T47D (cell line): Measurements from ENCODE around the gene SLC7A9.
"Not testable (repeated sequence)": the region's sequence is repeated elsewhere in the genome, so short reads cannot be mapped to it uniquely, and the experiment has no call there.

Source experiments
- DNase-seq, 2 experiments: peaks; one replicate each; pipeline versions ENCODE4 v3.0.0 to v3.0.0-alpha.2; 2011 to 2012; ENCODE audit warnings: low read depth in 1 of 2, low spot score in 1 of 2
- JUND ChIP-seq: IDR thresholded peaks from 2 replicates; pipeline ENCODE4 v1.6.1; 2012; ENCODE audit warnings: low read depth
- in situ Hi-C: cut with HindIII; loops from 2 replicates; pipeline ENCODE4 v1.10.0; 2016; ENCODE audit warnings: low sequenced_read_pairs, low pct_unique_long_range_greater_than_20kb

Gene SLC7A9

DNA sequence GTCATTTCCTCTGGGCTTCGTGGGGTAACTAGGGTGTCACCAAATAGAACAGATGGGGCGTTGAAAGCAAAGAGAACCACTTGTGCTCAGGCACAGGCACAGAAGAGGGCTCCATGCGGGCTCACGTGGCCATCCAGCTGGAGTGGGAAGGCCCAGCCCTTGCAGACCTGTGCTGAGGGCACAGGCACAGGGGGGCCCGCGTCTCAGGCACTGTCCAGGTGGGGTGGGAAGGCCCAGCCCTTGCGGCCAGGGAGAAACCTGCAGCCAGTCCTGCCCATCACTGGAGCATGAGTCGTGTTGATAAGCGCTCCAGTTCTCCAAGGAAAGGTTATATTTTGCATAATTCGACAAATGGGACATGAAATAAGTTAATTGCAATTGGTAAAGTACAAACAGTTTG, 57.5 kb downstream of the SLC7A9 start:
- DNase-seq = no peak
- TF ChIP-seq JUND = no peak
- in situ Hi-C loops = no loop called here

DNA sequence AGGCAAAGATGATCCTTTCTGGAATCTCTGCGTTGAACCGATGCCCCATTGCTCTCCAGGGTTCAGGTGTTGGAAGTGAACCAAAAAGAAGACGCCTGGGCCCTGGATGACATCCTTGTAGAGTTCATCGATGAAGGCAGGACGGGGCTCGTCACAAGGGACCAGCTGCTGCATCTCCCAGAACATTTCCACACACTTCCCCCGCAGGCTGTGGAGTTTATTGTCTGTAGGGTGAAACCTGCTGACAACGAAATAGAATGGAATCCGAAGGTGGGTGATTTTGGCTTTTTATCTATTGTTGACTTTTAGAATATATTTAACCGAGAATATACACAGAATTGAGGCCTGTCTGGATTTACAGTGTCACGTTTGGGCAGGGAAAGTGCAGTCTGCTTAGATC, 58.4 kb downstream of the SLC7A9 start:
- in situ Hi-C loops = no loop called here
- TF ChIP-seq JUND = no peak
- no peak for DNase-seq

DNA sequence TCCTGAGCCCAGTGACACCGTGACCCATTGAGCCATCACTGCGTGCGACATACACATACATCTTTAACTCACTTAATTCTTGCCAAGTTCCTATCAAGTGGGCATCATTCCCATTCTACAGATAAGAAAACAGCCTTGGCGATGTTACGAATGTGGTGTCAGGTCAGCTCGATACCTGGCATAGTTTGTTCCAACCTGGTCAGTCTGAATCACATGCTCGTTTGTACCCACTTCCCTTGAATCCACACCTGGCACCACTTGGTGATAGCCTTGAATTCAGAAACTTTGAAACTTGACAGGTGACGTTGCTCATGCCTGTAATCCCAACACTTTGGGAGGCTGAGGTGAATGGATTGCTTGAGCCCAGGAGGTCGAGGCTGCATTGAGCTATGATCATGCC, 59.1 kb downstream of the SLC7A9 start:
- no peak for TF ChIP-seq JUND
- in situ Hi-C loops = no loop called here

DNA sequence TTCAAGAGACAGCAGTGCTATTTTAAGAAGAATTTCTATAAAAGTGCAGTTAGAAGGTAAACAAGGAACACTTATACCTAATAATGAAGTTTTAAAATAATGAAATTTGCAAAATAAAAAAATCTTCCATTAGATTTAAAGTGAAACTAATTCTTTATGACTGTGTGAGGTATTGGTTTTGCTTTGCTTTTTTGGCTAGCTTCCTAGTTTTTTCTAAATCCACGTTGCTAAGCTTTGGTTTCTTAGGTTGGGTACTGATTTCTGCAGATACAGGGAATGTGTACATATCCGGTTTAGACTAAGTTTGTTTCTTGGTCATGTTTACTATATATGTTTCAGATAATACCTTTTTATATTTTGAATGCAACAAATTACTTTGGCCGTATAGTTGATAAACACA, 59.8 kb downstream of the SLC7A9 start:
- TF ChIP-seq JUND = no peak
- in situ Hi-C loops = no loop called here
- DNase-seq = no peak

More for the DNA sequence above, 59.1 kb downstream of the SLC7A9 start:
- DNase-seq = no peak

DNA sequence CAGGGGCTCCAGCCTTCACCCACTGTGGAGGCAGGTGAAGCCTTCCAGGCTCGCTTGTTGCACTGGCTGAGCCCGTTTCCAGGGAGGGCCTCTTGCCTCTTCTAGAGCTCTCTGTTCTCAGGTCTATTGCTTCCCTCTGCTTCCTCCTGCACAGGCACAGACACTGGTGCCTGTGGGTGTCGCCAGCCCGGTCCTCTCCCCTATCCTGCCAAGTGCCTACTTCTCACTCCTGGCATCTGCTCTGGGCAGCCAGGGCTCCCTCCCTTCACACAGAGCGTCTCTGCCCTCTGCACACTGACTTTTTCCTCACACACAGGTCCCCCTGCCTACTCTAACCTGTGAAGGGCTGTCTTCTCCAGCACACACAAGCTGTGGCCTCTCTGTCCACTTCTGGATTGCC, 60.3 kb downstream of the SLC7A9 start:
- DNase-seq = peak; percentile 21 to 53
- in situ Hi-C loops = no loop called here
- TF ChIP-seq JUND = no peak

DNA sequence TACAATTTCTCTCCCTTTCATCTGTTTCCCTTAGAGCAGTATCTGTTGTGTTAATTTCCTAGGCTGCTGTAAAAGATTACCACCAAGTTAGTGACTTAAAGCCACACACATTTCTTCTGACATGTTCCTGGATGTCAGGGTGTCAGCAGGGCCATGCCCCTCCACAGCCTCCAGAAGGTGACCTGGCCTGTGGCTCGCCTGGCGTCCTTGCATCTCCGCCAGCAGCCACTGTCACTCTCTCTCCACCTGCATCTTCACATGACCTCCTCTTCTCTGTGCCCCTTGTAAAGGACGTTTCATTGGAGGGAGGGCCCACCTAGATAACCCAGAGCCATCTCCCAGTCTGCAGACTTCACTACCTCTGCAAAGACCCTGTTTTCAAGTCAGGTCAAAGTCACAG, 61.3 kb downstream of the SLC7A9 start:
- in situ Hi-C loops = no loop called here

DNA sequence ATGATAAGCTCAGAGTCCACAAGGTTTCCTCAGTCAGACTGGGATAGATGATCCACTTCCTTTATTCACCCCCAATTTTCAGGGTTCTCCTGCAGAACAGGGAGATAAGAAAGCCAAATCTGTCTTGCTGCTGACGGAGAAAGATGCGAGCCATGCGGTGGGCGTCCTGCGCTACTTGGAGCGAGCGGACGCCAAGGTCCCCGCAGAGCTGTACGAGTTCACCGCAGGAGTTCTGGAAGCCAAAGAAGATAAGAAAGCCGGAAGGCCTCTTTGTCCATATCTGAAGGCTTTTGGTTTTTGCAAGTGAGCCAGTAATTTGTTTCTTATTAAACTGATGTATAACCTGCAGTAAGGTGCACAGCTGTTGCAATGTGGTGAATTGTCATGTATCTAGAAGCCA, 66.7 kb downstream of the SLC7A9 start:
- DNase-seq = no peak
- in situ Hi-C loops = no loop called here
- no peak for TF ChIP-seq JUND

More for the DNA sequence above, 61.3 kb downstream of the SLC7A9 start:
- TF ChIP-seq JUND = no peak
- no peak for DNase-seq

DNA sequence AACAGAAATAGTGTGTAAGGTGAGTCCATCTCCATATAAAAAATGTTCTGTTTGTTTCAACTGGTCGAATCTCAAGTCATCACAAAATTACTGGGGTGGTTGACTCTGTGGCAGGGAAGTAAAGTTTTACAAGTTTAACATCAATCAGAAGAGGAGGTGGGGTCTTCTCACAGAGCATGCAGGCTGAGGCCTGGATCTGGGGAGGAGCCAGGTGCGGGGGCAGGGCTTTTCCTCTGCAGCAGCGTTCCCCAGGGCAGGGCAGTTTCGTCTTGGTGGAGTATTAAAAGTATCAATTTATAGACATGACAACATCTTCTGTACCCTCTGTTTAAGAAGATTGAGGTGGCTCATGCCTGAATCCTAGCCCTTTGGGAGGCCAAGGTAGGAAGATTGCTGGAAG, 68.8 kb downstream of the SLC7A9 start:
- in situ Hi-C loops = no loop called here
- TF ChIP-seq JUND = no peak
- no peak for DNase-seq

DNA sequence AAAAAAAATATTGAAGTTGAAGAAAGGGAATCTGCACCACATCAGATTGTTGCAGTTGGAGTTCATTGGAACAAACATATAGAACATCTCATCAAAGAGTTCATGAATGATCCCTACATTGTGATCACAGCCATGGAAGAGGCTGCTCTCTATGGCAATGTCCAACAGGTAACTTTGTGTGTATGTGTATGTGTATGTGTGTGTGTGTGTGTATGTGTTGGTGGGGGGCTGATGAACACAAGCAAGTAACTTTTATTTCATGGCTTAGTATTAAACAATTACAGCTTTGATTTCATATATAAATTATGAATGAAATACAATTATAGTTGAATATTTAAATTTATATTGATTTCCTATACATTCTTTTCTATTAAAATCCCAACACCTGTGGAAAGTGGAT, 69.4 kb downstream of the SLC7A9 start:
- no peak for TF ChIP-seq JUND
- DNase-seq = no peak
- in situ Hi-C loops = no loop called here

DNA sequence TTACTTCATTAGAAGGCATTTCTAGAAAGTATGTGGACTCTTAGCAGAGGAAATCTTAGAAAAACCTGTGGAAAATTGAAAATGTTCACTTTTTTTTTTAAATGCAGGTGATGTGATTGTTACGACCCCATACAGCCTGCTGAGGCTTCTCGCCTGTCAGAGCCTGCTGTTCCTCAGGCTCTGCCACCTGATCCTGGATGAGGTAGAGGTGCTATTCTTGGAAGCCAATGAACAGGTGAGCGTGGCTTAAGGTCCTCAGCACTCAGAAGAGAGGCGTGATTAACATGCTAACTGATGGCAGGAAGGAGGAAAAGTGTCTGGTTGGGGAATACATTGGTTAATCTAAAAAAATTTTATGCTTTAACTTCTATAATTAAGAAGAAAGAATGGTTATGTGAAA, 71.4 kb downstream of the SLC7A9 start:
- no peak for TF ChIP-seq JUND
- in situ Hi-C loops = no loop called here
- peak in 1 of 2 experiments; percentile 6 for DNase-seq

DNA sequence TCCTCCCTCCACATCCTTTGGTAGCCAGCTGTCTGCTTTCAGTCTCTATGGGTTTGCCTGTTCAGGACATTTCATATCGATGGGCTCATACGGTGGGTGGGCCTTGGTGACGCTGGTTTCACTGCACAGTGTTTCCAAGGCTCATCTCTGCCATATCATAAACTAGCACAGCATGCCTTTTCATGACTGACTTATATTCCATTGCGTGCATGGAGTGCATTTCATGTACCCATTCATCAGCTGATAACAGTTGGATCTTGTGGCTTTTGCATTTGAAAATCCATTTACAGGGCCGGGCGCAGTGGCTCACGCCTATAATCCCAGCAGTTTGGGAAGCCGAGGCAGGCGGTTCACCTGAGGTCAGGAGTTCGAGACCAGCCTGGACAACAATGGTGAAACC, 80.1 kb downstream of the SLC7A9 start:
- in situ Hi-C loops = no loop called here
- no peak for DNase-seq
- no peak for TF ChIP-seq JUND

DNA sequence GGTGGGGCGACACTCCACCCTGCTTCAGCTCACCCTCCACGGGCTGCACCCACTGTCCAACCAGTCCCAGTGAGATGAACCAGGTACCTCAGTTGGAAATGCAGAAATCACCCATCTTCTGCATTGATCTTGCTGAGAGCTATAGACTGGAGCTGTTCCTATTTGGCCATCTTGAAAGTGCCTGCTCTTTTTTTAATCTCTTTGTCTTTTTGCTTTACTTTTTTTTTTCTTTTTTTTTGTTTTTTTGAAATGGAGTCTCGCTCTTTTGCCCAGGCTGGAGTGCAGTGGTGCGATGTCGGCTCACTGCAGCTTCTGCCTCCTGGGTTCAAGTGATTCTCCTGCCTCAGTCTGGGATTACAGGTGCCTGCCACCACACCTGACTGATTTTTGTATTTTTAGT, 81.7 kb downstream of the SLC7A9 start:
- DNase-seq, in situ Hi-C loops: not testable (repeated sequence)

DNA sequence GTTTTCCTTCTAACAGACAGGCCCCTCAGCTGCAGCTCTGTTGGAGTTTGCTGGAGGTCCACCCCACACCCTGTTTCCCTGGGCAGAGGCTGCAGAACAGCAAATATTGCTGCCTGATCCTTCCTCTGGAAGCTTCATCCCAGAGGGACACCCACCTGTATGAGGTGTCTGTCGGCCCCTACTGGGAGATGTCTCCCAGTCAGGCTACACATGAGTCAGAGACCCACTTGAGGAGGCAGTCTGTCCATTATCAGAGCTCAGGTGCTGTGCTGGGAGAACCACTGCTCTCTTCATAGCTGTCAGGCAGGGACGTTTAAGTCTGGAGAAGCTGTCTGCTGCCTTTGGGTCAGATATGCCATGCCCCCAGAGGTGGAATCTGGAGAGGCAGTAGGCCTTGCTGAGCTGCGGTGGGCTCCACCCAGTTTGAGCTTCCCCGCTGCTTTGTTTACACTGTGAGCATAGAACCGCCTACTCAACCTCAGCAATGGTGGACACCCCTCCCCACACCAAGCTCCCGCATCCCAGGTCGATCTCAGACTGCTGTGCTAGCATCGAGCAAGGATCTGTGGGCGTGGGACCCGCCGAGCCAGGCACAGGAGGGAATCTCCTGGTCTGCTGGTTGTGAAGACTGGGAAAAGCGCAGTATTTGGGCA, 82.3 kb downstream of the SLC7A9 start:
- in situ Hi-C loops = not testable (repeated sequence)

DNA sequence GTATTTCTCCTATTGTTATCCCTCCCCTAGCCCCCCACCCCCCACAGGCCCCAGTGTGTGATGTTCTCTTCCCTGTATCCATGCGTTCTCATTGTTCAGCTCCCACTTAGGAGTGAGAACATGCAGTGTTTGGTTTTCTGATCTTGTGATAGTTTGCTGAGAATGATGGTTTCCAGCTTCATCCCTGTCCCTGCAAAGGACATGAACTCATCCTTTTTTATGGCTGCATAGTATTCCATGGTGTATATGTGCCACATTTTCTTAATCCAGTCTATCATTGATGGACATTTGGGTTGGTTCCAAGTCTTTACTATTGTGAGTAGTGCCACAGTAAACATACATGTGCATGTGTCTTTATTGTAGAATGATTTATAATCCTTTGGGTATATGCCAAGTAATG, 87.5 kb downstream of the SLC7A9 start:
- in situ Hi-C loops, DNase-seq: not testable (repeated sequence)

More for the DNA sequence above, 82.3 kb downstream of the SLC7A9 start:
- DNase-seq = not testable (repeated sequence)
